Astrocyte of the spinal cord (primary cell): ENCODE results near the gene PANK3.

Source experiments
- DNase-seq: peaks from one replicate; pipeline ENCODE4 v3.0.0; 2011; ENCODE audit warnings: low read depth, low spot score
- H3K4me3 ChIP-seq: 2 replicates; pipeline ENCODE4 v1.5.1; 2011; ENCODE audit warnings: low read depth, mild to moderate bottlenecking, low read length, moderate library complexity
- CTCF ChIP-seq: IDR thresholded peaks from 2 replicates; pipeline ENCODE4 v1.5.1; 2012; ENCODE audit warnings: low read depth, mild to moderate bottlenecking, low read length, inconsistent platforms
- in situ Hi-C: cut with HindIII; loops from 2 replicates; pipeline ENCODE4 v1.10.0; 2017; ENCODE audit warnings: low sequenced_read_pairs

The PANK3 gene

DNA sequence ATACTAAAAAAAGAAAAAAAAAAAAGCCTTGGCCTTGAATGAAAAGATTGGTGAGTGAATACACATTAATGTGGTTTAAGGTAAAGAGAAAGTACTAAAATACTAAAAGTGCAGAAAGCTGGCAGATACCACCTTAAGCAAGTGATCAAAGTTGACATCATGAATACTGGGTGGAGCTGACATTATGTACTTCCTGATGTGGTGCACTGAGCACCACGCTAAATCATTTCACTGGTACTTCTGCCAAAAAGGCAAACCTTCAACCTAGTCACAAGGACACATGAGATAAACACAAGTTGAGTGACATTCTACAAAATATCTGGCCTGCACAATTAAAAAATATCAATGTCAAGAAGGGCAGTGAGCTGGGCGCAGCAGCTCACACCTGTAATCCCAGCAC is 33.8 kb upstream of the PANK3 start:
- in situ Hi-C loops = no loop called here

DNA sequence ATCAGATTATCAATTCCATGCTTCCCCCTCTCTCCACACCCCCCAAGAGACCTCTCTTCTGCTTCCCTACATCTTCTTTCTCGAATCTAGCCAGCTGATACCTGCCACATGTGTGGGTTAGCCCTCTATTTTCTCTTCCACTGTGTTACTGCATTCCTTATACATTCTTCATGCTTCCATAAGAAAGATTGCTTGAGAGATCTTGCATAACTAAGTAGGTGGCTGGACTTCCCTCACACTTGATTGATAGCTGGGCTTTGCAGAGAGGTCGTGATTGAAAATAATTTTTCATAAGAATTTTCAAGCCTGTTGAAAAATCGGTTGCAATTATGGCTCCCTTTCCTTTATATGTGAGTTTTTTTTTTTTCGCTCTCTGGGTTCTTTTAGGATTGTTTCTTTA is 33.0 kb upstream of the PANK3 start:
- DNase-seq = no peak
- in situ Hi-C loops = no loop called here
- TF ChIP-seq CTCF = no peak
- no peak overlapping the region for H3K4me3 ChIP-seq

More for the DNA sequence above, 33.8 kb upstream of the PANK3 start:
- H3K4me3 ChIP-seq = no peak overlapping the region
- DNase-seq = no peak
- TF ChIP-seq CTCF = no peak

- TF ChIP-seq CTCF = no peak
- DNase-seq = peak; percentile 6
- H3K4me3 ChIP-seq = no peak overlapping the region
- in situ Hi-C loops = no loop called here
Measured at GRCh38 chr5:168611165-168611564, 32.0 kb upstream of the PANK3 start.

GRCh38 chr5:168609806-168610482 is 30.8 kb upstream of the PANK3 start:
- TF ChIP-seq CTCF = no peak
- in situ Hi-C loops = no loop called here

DNA sequence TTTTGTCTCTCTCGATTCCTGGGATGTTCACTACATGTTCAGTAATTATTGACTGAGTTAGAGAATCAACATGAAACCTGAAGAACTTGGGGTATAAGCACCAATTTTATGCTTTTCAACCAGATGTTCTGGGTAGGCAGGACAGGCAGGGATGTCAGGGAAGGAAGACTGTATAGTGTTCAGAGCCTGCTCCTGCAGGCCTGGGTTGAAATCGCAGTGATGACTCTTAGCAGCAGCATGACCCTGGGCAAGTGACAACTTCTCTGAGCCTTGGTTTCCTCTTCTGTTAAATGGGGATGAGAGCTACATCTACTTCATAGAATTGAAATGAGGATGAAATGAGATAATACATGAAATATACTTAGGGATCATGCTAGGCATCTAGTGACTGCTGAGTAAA is 29.7 kb upstream of the PANK3 start:
- in situ Hi-C loops = no loop called here
- no peak overlapping the region for H3K4me3 ChIP-seq
- no peak for DNase-seq
- no peak for TF ChIP-seq CTCF

More at GRCh38 chr5:168609806-168610482, 30.8 kb upstream of the PANK3 start:
- no peak for DNase-seq
- H3K4me3 ChIP-seq = no peak overlapping the region

DNA sequence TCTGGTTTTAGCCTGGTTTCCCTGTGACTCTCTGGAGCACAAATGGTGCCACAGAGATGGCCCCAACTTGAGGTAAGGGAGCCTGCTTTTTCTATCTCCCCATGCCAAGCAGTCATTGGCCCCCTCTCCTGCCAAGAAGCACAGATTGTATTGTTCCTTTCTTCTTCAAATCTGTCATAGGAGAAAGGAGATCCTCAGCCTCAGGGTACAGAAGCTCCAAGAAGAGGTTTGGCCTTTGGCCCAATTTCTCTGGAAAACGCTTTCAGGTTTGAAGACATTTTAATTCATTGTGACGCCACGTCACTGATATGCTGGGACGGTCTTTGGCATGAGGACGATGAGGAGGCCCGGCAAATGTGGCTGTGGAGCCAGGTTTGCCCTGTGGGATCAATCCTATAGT is 29.2 kb upstream of the PANK3 start:
- in situ Hi-C loops = no loop called here
- DNase-seq = no peak
- no peak overlapping the region for H3K4me3 ChIP-seq
- no peak for TF ChIP-seq CTCF
